Stimulated activated CD4-positive, alpha-beta T cell treated with anti-CD3 and anti-CD28 coated beads, TNF-alpha, amount 100 ng/mL, for 48 hours (primary cell): Measurements from ENCODE around the gene MPRIP.

Experiments
- DNase-seq, 3 donors: peaks; one replicate each; pipeline ENCODE4 v3.0.0-alpha.2; 2020; ENCODE audit warnings: low read depth in 3 of 3

Gene MPRIP

GRCh38 chr17:17164676-17165075 lies 122.4 kb downstream of the MPRIP start:
- DNase-seq, result no peak

GRCh38 chr17:17165666-17166308 lies 123.5 kb downstream of the MPRIP start:
- DNase-seq, result no peak

DNA sequence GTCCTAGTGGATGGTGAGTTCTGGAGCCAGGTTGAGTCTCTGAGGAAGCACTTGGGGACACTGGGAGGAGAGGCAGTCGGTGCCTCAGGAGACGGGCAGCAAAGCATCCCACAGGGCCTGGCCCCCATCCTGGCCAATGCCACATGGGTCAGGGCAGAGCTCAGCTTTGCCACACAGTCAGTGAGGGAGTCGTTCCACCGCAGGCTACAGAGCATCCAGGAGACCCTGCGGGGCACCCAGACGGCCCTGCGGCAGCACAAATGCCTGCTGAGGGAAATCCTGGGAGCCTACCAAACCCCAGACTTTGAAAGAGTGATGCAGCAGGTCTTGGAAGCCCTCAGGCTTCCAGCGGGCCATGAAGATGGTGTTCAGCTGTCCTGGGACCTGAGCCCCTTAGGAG lies 124.2 kb downstream of the MPRIP start:
- DNase-seq, result no peak

DNA sequence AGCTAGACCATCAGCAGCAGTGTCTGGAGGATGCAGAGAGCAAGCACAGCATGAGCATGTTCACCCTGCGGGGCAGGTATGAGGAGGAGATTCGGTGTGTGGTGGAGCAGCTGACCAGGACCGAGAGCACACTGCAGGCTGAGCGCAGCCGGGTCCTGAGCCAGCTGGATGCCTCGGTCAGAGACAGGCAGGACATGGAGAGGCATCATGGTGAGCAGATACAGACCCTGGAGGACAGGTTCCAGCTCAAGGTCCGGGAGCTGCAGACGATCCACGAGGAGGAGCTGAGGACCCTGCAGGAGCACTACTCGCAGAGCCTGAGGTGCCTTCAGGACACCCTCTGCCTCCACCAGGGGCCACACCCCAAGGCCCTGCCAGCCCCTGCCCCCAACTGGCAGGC lies 125.1 kb downstream of the MPRIP start:
- DNase-seq, result no peak

DNA sequence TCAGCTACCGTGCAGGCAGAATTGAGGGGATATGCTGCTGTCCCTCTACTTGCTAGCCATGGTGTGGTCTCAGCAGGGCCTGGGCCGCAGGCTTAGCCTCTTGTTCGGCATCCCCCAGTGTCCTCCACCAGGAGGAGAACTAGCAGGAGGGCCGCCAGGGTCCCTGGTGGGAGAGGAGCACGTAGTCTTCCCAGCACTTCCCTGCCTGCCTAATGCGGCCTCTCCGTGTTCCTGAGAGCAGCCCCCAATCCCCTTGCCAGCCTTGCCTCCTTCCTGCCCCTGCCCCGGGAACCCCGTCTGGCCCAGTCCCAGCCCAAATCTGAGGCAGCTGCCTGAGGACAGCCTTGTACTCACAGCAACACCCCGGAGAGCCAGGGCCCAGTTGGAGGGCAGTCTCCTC lies 125.7 kb downstream of the MPRIP start:
- no peak for DNase-seq

DNA sequence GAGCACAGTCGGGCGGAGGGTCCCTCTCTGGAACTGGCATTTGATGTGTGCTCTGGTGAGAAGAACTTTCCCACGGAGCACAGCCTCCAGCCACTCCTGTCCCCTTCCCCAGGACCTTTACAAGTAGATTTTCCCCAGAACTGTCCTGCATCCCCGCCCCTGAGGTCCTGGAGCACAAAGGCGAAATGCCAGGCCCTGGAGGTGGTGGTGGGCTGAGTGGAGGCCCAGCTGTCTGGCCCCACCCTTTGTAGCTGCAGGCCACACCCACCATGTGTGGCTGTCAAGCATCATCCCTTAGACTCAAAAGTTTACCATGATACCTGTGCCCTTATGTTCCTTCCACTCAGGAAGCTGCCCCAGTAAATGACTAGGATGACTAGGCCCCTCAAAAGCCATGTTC lies 126.1 kb downstream of the MPRIP start:
- no peak for DNase-seq

- DNase-seq, result no peak
Measured at GRCh38 chr17:17169396-17169795, 127.1 kb downstream of the MPRIP start.

- no peak for DNase-seq
Measured at GRCh38 chr17:17170346-17170985, 128.2 kb downstream of the MPRIP start.

DNA sequence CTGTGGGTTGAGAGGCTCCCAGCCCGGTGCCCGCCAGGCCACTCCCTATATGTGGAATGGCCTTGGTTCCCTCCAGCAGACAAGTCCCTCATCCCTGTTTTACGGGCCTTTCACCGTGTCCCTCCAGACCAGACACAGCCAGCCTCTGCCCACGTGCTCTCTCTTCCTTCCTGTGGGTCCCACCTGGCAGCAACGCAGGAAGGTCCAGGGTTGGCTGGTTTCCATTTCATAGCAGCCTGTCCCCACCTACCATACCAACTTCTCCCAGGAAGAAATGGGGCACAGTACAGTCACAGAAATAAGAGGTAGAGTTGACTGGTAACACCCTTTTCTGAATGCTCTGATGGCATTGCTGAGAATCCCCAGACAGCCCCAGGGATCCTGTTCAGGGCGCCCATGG lies 128.9 kb downstream of the MPRIP start:
- no peak for DNase-seq

DNA sequence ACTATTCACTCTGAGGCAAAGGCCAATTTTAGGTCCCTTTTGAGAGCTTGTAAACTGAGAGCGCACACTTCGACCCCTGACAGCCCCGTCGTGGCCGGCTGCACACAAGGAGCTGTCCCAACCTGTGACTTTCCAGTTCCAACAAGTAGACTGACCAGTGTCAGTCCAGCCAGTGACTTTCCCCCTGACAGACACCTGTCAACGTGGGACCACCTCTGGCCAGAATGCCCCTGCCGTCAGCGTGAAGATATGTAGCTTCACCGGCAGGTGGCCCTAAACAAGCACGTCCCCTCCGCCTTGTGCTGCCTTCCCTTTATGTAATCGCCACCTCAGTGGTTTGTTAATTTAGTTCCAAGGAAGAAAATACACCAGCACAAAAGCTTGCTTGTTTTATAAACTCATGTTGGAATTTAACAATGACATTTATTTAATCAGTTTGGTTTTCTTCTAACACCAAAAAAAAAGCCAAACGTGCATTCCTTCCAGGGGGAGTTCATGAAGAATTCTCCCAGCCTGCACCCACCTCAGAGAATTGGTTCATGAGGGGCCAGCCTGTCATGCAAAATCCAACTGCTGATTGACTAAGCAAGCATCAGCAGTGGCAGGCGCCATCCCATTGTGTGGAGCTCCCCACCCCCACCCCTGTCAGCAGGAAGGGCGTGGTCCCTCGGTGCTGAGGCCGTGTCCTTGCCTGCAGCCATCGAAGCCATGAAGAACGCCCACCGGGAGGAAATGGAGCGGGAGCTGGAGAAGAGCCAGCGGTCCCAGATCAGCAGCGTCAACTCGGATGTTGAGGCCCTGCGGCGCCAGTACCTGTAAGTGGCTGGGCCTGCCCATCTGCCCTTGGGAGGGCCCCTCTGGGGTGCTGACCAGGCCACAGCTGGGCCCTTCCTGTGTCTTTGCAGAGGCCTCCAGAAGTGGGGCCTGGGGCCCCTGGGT lies 130.0 kb downstream of the MPRIP start:
- no peak for DNase-seq

GRCh38 chr17:17172990-17173389 lies 130.7 kb downstream of the MPRIP start:
- no peak for DNase-seq

- no peak for DNase-seq
Measured at GRCh38 chr17:17173921-17174320, 131.7 kb downstream of the MPRIP start.

- DNase-seq, result no peak
Measured at GRCh38 chr17:17175340-17175739, 133.1 kb downstream of the MPRIP start.

DNA sequence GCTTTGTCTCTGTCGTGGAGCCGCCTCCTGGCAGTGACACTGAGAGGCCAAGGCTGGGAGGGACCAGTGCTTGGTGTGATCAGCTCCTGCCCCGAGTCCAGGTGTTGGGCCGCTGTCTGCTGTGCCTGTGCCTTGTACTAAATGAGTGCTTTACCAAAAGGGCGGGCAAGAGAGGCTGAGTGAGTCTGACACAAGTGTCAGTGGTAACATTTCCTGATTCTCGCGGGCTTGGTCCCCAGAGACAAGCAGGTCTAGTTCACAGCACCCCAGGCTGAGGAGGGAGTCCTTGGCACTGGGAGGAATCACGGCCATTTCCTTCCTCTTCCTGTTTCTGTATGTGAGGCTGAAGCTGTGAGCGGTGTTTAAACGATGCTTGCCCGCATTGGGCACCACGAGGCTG lies 133.7 kb downstream of the MPRIP start:
- DNase-seq, result no peak

GRCh38 chr17:17176341-17176740 lies 134.1 kb downstream of the MPRIP start:
- DNase-seq, result no peak

DNA sequence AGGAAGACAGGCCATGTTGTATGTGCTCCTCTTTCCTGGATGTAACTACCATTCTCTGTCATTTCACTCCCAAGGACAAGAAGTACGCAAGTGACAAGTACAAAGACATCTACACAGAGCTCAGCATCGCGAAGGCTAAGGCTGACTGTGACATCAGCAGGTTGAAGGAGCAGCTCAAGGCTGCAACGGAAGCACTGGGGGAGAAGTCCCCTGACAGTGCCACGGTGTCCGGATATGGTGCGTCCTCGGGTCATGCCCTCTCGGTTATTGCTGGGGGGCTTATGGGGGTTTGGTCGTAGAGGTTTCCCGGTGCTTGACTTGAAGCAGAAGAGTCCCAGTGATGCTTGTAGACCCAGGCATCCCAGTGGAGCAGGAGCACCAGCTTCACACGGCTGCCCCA lies 134.9 kb downstream of the MPRIP start:
- DNase-seq, result no peak

DNA sequence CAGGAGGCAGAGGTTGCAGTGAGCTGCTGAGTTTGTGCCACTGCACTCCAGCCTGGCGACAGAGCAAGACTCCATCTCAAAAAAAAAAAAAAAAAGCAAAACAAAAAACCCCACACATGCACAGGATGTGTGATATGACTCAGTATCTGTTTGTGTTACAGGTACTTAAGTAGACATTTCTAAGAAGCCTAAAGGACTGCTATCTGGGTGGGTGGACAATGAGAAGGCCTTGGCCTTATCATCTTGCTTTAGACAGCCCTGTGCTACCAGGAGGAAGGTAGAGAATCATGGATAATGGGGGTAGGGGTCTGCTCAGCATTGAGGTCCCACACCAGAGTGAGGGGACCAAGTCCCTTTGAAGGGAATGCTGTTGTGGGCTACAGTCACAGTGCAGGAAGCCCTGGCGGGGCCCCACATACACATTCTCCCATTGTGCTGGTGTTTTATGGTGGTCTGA lies 137.1 kb downstream of the MPRIP start:
- DNase-seq, result no peak

DNA sequence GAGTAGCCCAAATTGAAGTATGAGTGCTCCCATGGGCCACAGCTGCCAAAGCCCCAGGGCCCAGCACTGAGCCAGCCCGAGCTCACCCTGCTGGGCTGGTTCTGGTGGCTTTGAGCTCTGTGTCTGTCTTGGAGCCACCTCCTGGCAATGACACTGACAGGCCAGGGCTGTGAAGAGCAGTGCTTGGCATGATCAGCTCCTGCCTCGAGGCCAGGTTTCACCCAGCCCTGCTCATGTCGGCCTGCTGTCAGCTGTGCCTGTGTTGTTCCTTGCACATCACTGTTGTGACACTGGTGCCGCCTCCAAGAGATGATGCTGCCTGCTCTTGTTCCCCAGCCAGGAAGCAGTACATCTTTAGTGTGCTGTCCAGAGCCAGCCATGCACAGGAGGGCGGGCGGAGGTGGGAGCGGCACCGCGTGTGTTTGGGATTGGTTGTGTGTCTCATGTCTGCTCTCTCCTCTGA lies 137.9 kb downstream of the MPRIP start:
- DNase-seq, result no peak

DNA sequence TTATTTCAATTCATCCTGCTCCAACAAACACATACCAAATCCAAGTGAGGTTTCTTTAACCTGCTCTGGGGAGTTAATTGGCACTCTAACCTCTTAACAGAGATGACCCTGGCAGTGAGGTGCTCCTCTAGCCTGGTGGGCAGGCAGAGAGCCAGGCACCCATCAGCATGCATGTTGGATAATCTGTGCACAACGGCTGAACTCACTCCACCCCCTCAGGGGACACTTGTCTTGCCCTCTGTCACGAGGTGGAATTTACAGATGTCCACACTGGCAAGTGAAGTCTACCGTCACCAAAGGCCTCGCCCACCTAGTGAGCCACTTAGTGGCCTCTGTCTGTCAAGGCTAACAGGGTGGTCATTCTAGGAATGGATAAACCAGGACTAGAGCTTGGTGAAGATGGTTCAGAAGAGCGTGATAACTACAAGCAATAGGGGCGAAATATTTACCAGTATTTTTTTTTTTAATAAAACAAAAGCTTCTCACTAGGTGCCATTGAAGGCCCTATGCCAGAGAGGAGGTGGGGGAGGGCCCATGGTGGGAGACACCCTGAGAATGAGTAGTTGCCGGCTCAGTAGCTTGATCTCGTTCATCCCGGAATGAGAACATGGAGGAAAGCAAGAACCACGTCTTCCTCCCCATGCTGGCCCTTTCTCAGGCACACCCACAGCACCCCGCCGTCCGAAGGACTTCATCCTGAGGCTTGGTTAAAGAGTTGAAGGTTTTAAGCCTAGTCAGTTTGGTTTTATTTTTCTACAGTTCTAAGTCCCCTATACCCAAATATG lies 138.7 kb downstream of the MPRIP start:
- no peak for DNase-seq

- DNase-seq, result no peak
Measured at GRCh38 chr17:17181666-17182597, 139.7 kb downstream of the MPRIP start.
